PC-3 (cell line): Measurements from ENCODE around the gene OR2Z1. TPM values are rescaled to one million over a fixed set of nuclear protein-coding genes. Genes with fewer than 3 reads are reported as not detected.
"Not testable (repeated sequence)": the region's sequence is repeated elsewhere in the genome, so short reads cannot be mapped to it uniquely, and the experiment has no call there.

Source experiments
- ATAC-seq: fragments of 200-7000 bp; cut with Tn5 transposase; 2 replicates; pipeline ENCODE4 v1.9.1; 2020; ENCODE audit warnings: mild to moderate bottlenecking, moderate library complexity
- BruUV-seq: library from RNA; stranded (reverse); fragments of 400-500 nt; replicated peaks from 2 replicates; lab custom pipeline; 2021; lab: Mats Ljungman, UMichigan
- CTCF ChIA-PET: fragments of 300-600 bp; sonication (Branson Sonifier 250); formaldehyde crosslinking; loops from one replicate; lab custom pipeline; 2022; ENCODE audit warnings: antibody characterized with exemption; lab: Charles Lee
- POLR2A ChIA-PET: fragments of 300-600 bp; sonication (Branson Sonifier 250); formaldehyde crosslinking; loops from one replicate; lab custom pipeline; 2022; ENCODE audit warnings: antibody characterized with exemption; ENCODE audit not compliant: unreplicated experiment; lab: Charles Lee
- DNase-seq: peaks from one replicate; pipeline ENCODE4 v3.0.0-alpha.2; 2015
- H2AFZ ChIP-seq: fragments of 300-600 bp; sonication (generic); 2 replicates; pipeline ENCODE4 v1.6.0; 2016; ENCODE audit warnings: antibody characterized with exemption, low read length
- H3F3A ChIP-seq: fragments of 300-600 bp; sonication (generic); one replicate; pipeline ENCODE4 v1.6.0; 2017; ENCODE audit warnings: antibody characterized with exemption, low read length, control low read depth, mild to moderate bottlenecking; ENCODE audit not compliant: unreplicated experiment
- H3K27ac ChIP-seq: fragments of 300-600 bp; sonication (generic); 2 replicates; pipeline ENCODE4 v1.5.1; 2016; ENCODE audit warnings: mild to moderate bottlenecking, low read length
- H3K27me3 ChIP-seq: fragments of 300-600 bp; sonication (generic); 2 replicates; pipeline ENCODE4 v1.6.1; 2016; ENCODE audit warnings: low read length, mixed read lengths
- H3K36me3 ChIP-seq: fragments of 300-600 bp; sonication (generic); 2 replicates; pipeline ENCODE4 v1.6.1; 2016; ENCODE audit warnings: low read depth, mixed run types, low read length, mixed read lengths
- H3K4me1 ChIP-seq: fragments of 300-600 bp; sonication (generic); 2 replicates; pipeline ENCODE4 v1.5.1; 2016; ENCODE audit warnings: low read length; ENCODE audit not compliant: insufficient read depth
- H3K4me2 ChIP-seq: fragments of 300-600 bp; sonication (generic); 2 replicates; pipeline ENCODE4 v1.6.0; 2016; ENCODE audit warnings: low read length
- H3K4me3 ChIP-seq: fragments of 300-600 bp; sonication (generic); 2 replicates; pipeline ENCODE4 v1.5.1; 2016; ENCODE audit warnings: mild to moderate bottlenecking, low read length, mixed read lengths
- H3K79me2 ChIP-seq: fragments of 300-600 bp; sonication (generic); 2 replicates; pipeline ENCODE4 v1.6.1; 2017; ENCODE audit warnings: low read length, mixed read lengths
- H3K9ac ChIP-seq: fragments of 300-600 bp; sonication (generic); 2 replicates; pipeline ENCODE4 v1.6.0; 2016; ENCODE audit warnings: mild to moderate bottlenecking, low read length
- H3K9me2 ChIP-seq: fragments of 300-600 bp; sonication (generic); replicated peaks from 2 replicates; pipeline ENCODE4 v1.6.1; 2016; ENCODE audit warnings: mixed run types, low read length, mixed read lengths
- H3K9me3 ChIP-seq: fragments of 300-600 bp; sonication (generic); 2 replicates; pipeline ENCODE4 v1.6.1; 2016; ENCODE audit warnings: low read length, mixed read lengths
- H4K20me1 ChIP-seq: fragments of 300-600 bp; sonication (generic); 2 replicates; pipeline ENCODE4 v1.6.1; 2016; ENCODE audit warnings: low read length, mixed read lengths
- intact Hi-C: fragments of 100-400 bp; cut with micrococcal nuclease; formaldehyde crosslinking; loops from 2 replicates; pipeline ENCODE4 v1.9.0; 2023
- total RNA-seq: library from RNA; depleted of rRNA; stranded (reverse); fragments of >200 nt; gene quantifications from 2 replicates; pipeline ENCODE4 v1.2.3, GENCODE V29; 2014; rRNA removed

OR2Z1 gene
- total RNA-seq, 1 experiment from 2014 or later: not detected

GRCh38 chr19:8739291-8740065 is 18.0 kb downstream of the OR2Z1 start:
- H3K9me2 ChIP-seq, ATAC-seq, H3K9me3 ChIP-seq, H4K20me1 ChIP-seq, H3K4me1 ChIP-seq, H3K79me2 ChIP-seq, intact Hi-C loops, CTCF ChIA-PET, POLR2A ChIA-PET, H3K36me3 ChIP-seq, H2AFZ ChIP-seq, BruUV-seq, H3K4me2 ChIP-seq, H3F3A ChIP-seq, H3K4me3 ChIP-seq, H3K9ac ChIP-seq, H3K27ac ChIP-seq, DNase-seq: not testable (repeated sequence)
- peaks cover 18% of the 10 kb centered on the region; the same call in 1 of the 2 replicates for H3K27me3 ChIP-seq

DNA sequence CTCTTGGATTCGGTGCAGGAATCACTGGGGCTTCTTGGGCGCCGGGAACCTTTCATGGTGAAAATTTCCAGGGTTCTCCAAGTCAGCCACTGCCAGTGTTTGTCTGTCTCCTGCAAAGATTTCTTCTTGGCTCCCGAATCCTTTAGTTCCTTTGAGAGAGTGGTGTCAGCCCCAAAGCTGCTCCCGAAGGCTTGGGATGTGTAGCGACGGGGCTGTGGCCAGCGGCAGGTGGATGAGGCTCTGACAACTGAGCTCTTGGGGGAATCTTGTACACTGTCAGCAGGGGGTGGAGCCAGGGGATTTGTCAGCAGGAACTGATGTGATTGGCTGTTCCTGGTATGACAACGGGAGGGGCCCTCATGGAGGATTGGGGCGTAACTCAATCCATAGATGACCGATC is 45.8 kb downstream of the OR2Z1 start:
- H3K9me3 ChIP-seq, H3K9ac ChIP-seq, intact Hi-C loops, H3K79me2 ChIP-seq, ATAC-seq, H3K4me3 ChIP-seq, DNase-seq, H3K4me1 ChIP-seq, H3F3A ChIP-seq, BruUV-seq, H3K27me3 ChIP-seq, H3K4me2 ChIP-seq, H2AFZ ChIP-seq, H3K9me2 ChIP-seq, POLR2A ChIA-PET, H4K20me1 ChIP-seq, H3K36me3 ChIP-seq, CTCF ChIA-PET, H3K27ac ChIP-seq: not testable (repeated sequence)

GRCh38 chr19:8769265-8769664 is 47.8 kb downstream of the OR2Z1 start:
- H3K9me3 ChIP-seq, H2AFZ ChIP-seq, H4K20me1 ChIP-seq, H3K4me1 ChIP-seq, H3F3A ChIP-seq, H3K4me3 ChIP-seq, CTCF ChIA-PET, BruUV-seq, DNase-seq, POLR2A ChIA-PET, H3K9ac ChIP-seq, H3K27ac ChIP-seq, H3K36me3 ChIP-seq, H3K79me2 ChIP-seq, H3K27me3 ChIP-seq, ATAC-seq, H3K4me2 ChIP-seq, H3K9me2 ChIP-seq, intact Hi-C loops: not testable (repeated sequence)

- H3K9ac ChIP-seq, intact Hi-C loops, H3K4me1 ChIP-seq, H3K27ac ChIP-seq, H3K9me3 ChIP-seq, CTCF ChIA-PET, BruUV-seq, H3K79me2 ChIP-seq, H3K4me3 ChIP-seq, H3F3A ChIP-seq, DNase-seq, POLR2A ChIA-PET, ATAC-seq, H4K20me1 ChIP-seq, H3K9me2 ChIP-seq, H2AFZ ChIP-seq, H3K27me3 ChIP-seq, H3K36me3 ChIP-seq, H3K4me2 ChIP-seq: not testable (repeated sequence)
These were observed 52.2 kb downstream of the OR2Z1 start for GRCh38 chr19:8773587-8773986.

Other genes with a start within 250 kb of the OR2Z1 start
- gene PRAM1, start 219.0 kb upstream of the OR2Z1 start, total RNA-seq: 0.52 TPM in 1 of 2 replicates, not detected in the other
- gene ZNF414, start 207.5 kb upstream of the OR2Z1 start, total RNA-seq: 4.6 and 4.7 TPM in 2 replicates
- 2.0 TPM in 1 of 2 replicates, not detected in the other for gene MYO1F, start 144.2 kb upstream of the OR2Z1 start, total RNA-seq
- 1.2 TPM in 1 of 2 replicates, not detected in the other for gene ADAMTS10, start 110.9 kb upstream of the OR2Z1 start, total RNA-seq
- gene NFILZ, start 91.0 kb upstream of the OR2Z1 start, total RNA-seq: not detected in 2 replicates
- gene ACTL9, start 22.8 kb upstream of the OR2Z1 start, total RNA-seq: not detected in 2 replicates
- 32.4 and 36.5 TPM in 2 replicates for gene ZNF558, start 110.7 kb downstream of the OR2Z1 start, total RNA-seq
- gene MBD3L1, start 110.7 kb downstream of the OR2Z1 start, total RNA-seq: not detected in 2 replicates